ENCODE data around the gene TRAFD1.
A peak's percentile ranks its signal among the peaks of the same experiment; 100 is the strongest.

The TRAFD1 gene

GRCh38 chr12:112146123-112146522 lies 20.8 kb downstream of the TRAFD1 start:
- H3K27me3 ChIP-seq, result no peaks in the 10 kb centered on the region
- no peak overlapping the region for H3K27ac ChIP-seq
- H3K4me3 ChIP-seq (ENCODE audit: low read depth in 1 of 2, low read length in 1 of 2), result no peak overlapping the region
- peaks cover 97% of the 10 kb centered on the region for H3K36me3 ChIP-seq
- H3K4me1 ChIP-seq (ENCODE audit: control insufficient read depth in 1 of 2, insufficient read depth in 1 of 2, low read depth in 1 of 2, low read length in 1 of 2), result peaks cover 12 to 14% of the 10 kb centered on the region in 2 experiments
- TF ChIP-seq, protein P1, sequence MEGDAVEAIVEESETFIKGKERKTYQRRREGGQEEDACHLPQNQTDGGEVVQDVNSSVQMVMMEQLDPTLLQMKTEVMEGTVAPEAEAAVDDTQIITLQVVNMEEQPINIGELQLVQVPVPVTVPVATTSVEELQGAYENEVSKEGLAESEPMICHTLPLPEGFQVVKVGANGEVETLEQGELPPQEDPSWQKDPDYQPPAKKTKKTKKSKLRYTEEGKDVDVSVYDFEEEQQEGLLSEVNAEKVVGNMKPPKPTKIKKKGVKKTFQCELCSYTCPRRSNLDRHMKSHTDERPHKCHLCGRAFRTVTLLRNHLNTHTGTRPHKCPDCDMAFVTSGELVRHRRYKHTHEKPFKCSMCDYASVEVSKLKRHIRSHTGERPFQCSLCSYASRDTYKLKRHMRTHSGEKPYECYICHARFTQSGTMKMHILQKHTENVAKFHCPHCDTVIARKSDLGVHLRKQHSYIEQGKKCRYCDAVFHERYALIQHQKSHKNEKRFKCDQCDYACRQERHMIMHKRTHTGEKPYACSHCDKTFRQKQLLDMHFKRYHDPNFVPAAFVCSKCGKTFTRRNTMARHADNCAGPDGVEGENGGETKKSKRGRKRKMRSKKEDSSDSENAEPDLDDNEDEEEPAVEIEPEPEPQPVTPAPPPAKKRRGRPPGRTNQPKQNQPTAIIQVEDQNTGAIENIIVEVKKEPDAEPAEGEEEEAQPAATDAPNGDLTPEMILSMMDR (IDR thresholded peaks at IDR 0.05), result no peak
- no peaks in the 10 kb centered on the region for H3K9me3 ChIP-seq

DNA sequence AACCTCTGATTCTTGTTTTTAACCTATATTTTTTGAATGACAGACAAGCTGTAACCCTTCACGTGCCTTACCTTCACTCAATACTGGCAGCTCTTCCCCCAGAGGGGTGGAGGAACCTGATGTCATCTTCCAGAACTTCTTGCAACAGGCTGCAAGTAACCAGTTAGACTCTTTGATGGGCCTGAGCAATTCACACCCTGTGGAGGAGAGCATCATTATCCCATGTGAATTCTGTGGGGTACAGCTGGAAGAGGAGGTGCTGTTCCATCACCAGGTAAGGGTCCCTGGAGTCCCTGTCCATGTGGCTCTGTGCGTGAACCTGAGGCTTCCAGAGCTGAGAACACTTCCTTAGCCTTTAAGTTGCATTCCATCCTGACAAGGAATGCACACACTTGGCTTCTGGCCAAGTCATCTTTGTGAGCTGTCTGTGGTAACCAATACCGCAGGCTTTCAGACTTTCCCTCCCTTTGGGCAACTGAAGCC lies 22.7 kb downstream of the TRAFD1 start:
- peaks cover 0 to 4% of the 10 kb centered on the region in 2 experiments for H3K4me1 ChIP-seq (ENCODE audit: control insufficient read depth in 1 of 2, insufficient read depth in 1 of 2, low read depth in 1 of 2, low read length in 1 of 2)
- no peaks in the 10 kb centered on the region for H3K9me3 ChIP-seq
- H3K27me3 ChIP-seq, result no peaks in the 10 kb centered on the region
- no peak overlapping the region for H3K27ac ChIP-seq
- H3K4me3 ChIP-seq (ENCODE audit: low read depth in 1 of 2, low read length in 1 of 2), result no peak overlapping the region
- TF ChIP-seq, protein P1 (IDR thresholded peaks at IDR 0.05), result no peak
- peaks cover 97% of the 10 kb centered on the region for H3K36me3 ChIP-seq

GRCh38 chr12:112149596-112149995 lies 24.2 kb downstream of the TRAFD1 start:
- no peaks in the 10 kb centered on the region for H3K27me3 ChIP-seq
- H3K4me1 ChIP-seq (ENCODE audit: control insufficient read depth in 1 of 2, insufficient read depth in 1 of 2, low read depth in 1 of 2, low read length in 1 of 2), result peaks cover 0 to 4% of the 10 kb centered on the region in 2 experiments
- H3K9me3 ChIP-seq, result no peaks in the 10 kb centered on the region
- peaks cover 97% of the 10 kb centered on the region for H3K36me3 ChIP-seq
- TF ChIP-seq, protein P1 (IDR thresholded peaks at IDR 0.05), result no peak
- no peak overlapping the region for H3K27ac ChIP-seq
- H3K4me3 ChIP-seq (ENCODE audit: low read depth in 1 of 2, low read length in 1 of 2), result no peak overlapping the region

- TF ChIP-seq, protein P1 (IDR thresholded peaks at IDR 0.05), result no peak
- peaks cover 95% of the 10 kb centered on the region for H3K36me3 ChIP-seq
- H3K27me3 ChIP-seq, result no peaks in the 10 kb centered on the region
- H3K4me3 ChIP-seq (ENCODE audit: low read depth in 1 of 2, low read length in 1 of 2), result no peak overlapping the region
- peaks cover 0 to 4% of the 10 kb centered on the region in 2 experiments for H3K4me1 ChIP-seq (ENCODE audit: control insufficient read depth in 1 of 2, insufficient read depth in 1 of 2, low read depth in 1 of 2, low read length in 1 of 2)
- no peaks in the 10 kb centered on the region for H3K9me3 ChIP-seq
- H3K27ac ChIP-seq, result no peak overlapping the region
Measured at GRCh38 chr12:112151766-112152541, 26.6 kb downstream of the TRAFD1 start.

- H3K4me1 ChIP-seq (ENCODE audit: control insufficient read depth in 1 of 2, insufficient read depth in 1 of 2, low read depth in 1 of 2, low read length in 1 of 2), result no peaks in the 10 kb centered on the region
- H3K27me3 ChIP-seq, result no peaks in the 10 kb centered on the region
- peaks cover 91% of the 10 kb centered on the region for H3K36me3 ChIP-seq
- TF ChIP-seq, protein P1 (IDR thresholded peaks at IDR 0.05), result no peak
- no peaks in the 10 kb centered on the region for H3K9me3 ChIP-seq
- H3K27ac ChIP-seq, result peak overlapping the region; percentile 31
- H3K4me3 ChIP-seq (ENCODE audit: low read depth in 1 of 2, low read length in 1 of 2), result no peak overlapping the region
Measured at GRCh38 chr12:112153181-112153892, 28.0 kb downstream of the TRAFD1 start.

Measured in neutrophil (primary cell).